K562 (cell line): ENCODE results near the gene GLI3. TPM values are rescaled to one million over a fixed set of nuclear protein-coding genes. Genes with fewer than 3 reads are reported as not detected.

Experiments used
- ATAC-seq: fragments of 200-7000 bp; cut with Tn5 transposase; 3 replicates; pipeline ENCODE4 v1.9.1; 2020; ENCODE audit warnings: moderate library complexity
- BruUV-seq: library from RNA; stranded (reverse); fragments of 400-500 nt; replicated peaks from 2 replicates; lab custom pipeline; 2021; lab: Mats Ljungman, UMichigan
- CTCF ChIA-PET: fragments of 300-600 bp; formaldehyde crosslinking; extraction: SDS; loops from one replicate; lab custom pipeline; 2021; ENCODE audit warnings: low intra/inter-chr PET ratio; lab: Yijun Ruan, JAX
- POLR2A ChIA-PET: fragments of 300-600, 350-650 bp; sonication (Branson Sonifier 250); formaldehyde crosslinking; extraction: SDS; loops from one replicate; lab custom pipeline; 2021; ENCODE audit warnings: antibody characterized with exemption, inconsistent platforms; lab: Yijun Ruan, JAX
- DNase-seq, 4 experiments: peaks; one replicate each; pipeline versions ENCODE4 v3.0.0 to v3.0.0-alpha.2; 2011 to 2018; ENCODE audit warnings: low spot score in 3 of 4, mixed read lengths in 3 of 4; ENCODE audit errors: extremely low read depth in 1 of 4
- FAIRE-seq: peaks from 2 replicates; lab custom pipeline; 2011; peaks lifted over from hg19 to GRCh38; lab: Jason Lieb, UNC
- H2AFZ ChIP-seq: 2 replicates; pipeline ENCODE4 v1.6.0; 2011; ENCODE audit warnings: low read depth, low read length, control low read depth, inconsistent platforms
- H3K27ac ChIP-seq: fragments of 200-600 bp; 3 replicates; pipeline ENCODE4 v1.8.0; 2011; ENCODE audit warnings: low read depth, mild to moderate bottlenecking, control low read depth, inconsistent platforms, low read length, moderate library complexity, mixed read lengths; ENCODE audit errors: extremely low read depth
- H3K27me3 ChIP-seq, 2 experiments: fragments of 300-600 bp in 1 of 2; 2 replicates in 1 of 2; 3 replicates in 1 of 2; pipeline versions ENCODE4 v1.6.0 to v1.8.0; 2011; ENCODE audit warnings: inconsistent platforms in 2 of 2, low read length in 2 of 2, mild to moderate bottlenecking in 1 of 2, mixed read lengths in 1 of 2, moderate library complexity in 1 of 2; ENCODE audit not compliant: control insufficient read depth in 2 of 2, insufficient read depth in 2 of 2
- H3K36me3 ChIP-seq: fragments of 300-600 bp; 3 replicates; pipeline ENCODE4 v1.8.0; 2011; ENCODE audit warnings: mild to moderate bottlenecking, low read length, inconsistent platforms; ENCODE audit not compliant: control insufficient read depth, insufficient read depth
- H3K4me1 ChIP-seq, 2 experiments: fragments of 200-600 bp in 1 of 2; replicated peaks in 1 of 2; 2 replicates in 1 of 2; 3 replicates in 1 of 2; pipeline versions ENCODE4 v1.5.1 to v1.8.0; 2011; ENCODE audit warnings: inconsistent platforms in 2 of 2, low read length in 2 of 2, mild to moderate bottlenecking in 1 of 2, mixed read lengths in 1 of 2, moderate library complexity in 1 of 2; ENCODE audit not compliant: control insufficient read depth in 2 of 2, insufficient read depth in 2 of 2
- H3K4me2 ChIP-seq: 2 replicates; pipeline ENCODE4 v1.6.1; 2011; ENCODE audit warnings: low read length, control low read depth, inconsistent platforms, mixed read lengths; ENCODE audit not compliant: insufficient read depth
- H3K4me3 ChIP-seq: fragments of 200-600 bp; sonication (generic), shearing (Covaris generic); 2 replicates; pipeline ENCODE4 v1.5.1; 2016; ENCODE audit warnings: control low read depth, inconsistent platforms
- H3K79me2 ChIP-seq: fragments of 200-600 bp; 3 replicates; pipeline ENCODE4 v1.8.0; 2011; ENCODE audit warnings: low read length, inconsistent platforms; ENCODE audit not compliant: control insufficient read depth, insufficient read depth
- H3K9ac ChIP-seq, 2 experiments: 2 replicates each; pipeline versions ENCODE4 v1.6.0 to v1.6.1; 2011; ENCODE audit warnings: low read depth in 2 of 2, low read length in 2 of 2, control low read depth in 1 of 2, inconsistent platforms in 1 of 2, mild to moderate bottlenecking in 1 of 2, mixed read lengths in 1 of 2; ENCODE audit not compliant: insufficient read depth in 1 of 2
- H3K9me1 ChIP-seq: one replicate; pipeline ENCODE4 v1.6.0; 2011; ENCODE audit warnings: inconsistent platforms, mild to moderate bottlenecking, low read length, moderate library complexity; ENCODE audit not compliant: control insufficient read depth, insufficient read depth
- H3K9me3 ChIP-seq: replicated peaks from 2 replicates; pipeline ENCODE4 v1.5.1; 2011; ENCODE audit warnings: low read depth, low read length, inconsistent platforms; ENCODE audit not compliant: control insufficient read depth, insufficient read depth
- H4K20me1 ChIP-seq: replicated peaks from 2 replicates; pipeline ENCODE4 v1.6.1; 2011; ENCODE audit warnings: low read length, inconsistent platforms, mixed read lengths; ENCODE audit not compliant: control insufficient read depth, insufficient read depth
- CAMTA2 ChIP-seq: fragments of 250-450 bp; sonication (Bioruptor Pico); conservative IDR thresholded peaks from 2 replicates; pipeline ENCODE4 v1.5.1; 2022
- CREBBP ChIP-seq: IDR thresholded peaks from one replicate; pipeline ENCODE4 v1.6.1; 2012; ENCODE audit warnings: low read depth, mild to moderate bottlenecking, control low read depth, inconsistent platforms, low read length
- CTBP1 ChIP-seq: fragments of 450-650 bp; IDR thresholded peaks from 2 replicates; pipeline ENCODE4 v1.6.1; 2016; ENCODE audit warnings: borderline replicate concordance
- L3MBTL2 ChIP-seq: fragments of 450-650 bp; IDR thresholded peaks from 2 replicates; pipeline ENCODE4 v1.6.1; 2016; ENCODE audit warnings: mild to moderate bottlenecking, moderate library complexity
- PTRF ChIP-seq: fragments of 450-650 bp; IDR thresholded peaks from 2 replicates; pipeline ENCODE4 v1.6.1; 2016; ENCODE audit warnings: mild to moderate bottlenecking, missing genetic modification characterization, missing compliant biosample characterization
- RCOR1 ChIP-seq, 2 experiments: IDR thresholded peaks; 2 replicates each; pipeline ENCODE4 v1.6.1; 2012; ENCODE audit warnings: low read depth in 2 of 2, low read length in 2 of 2, borderline replicate concordance in 1 of 2, improper control_type of control experiment in 1 of 2
- SIN3A ChIP-seq, 2 experiments: fragments of 150-350 bp in 1 of 2; IDR thresholded peaks; 2 replicates each; pipeline ENCODE4 v1.6.1; 2011 to 2016; ENCODE audit warnings: borderline replicate concordance in 2 of 2, low read depth in 2 of 2, low read length in 2 of 2, mild to moderate bottlenecking in 2 of 2, moderate library complexity in 2 of 2; ENCODE audit not compliant: control insufficient read depth in 1 of 2
- ZNF3 ChIP-seq: fragments of 250-450 bp; sonication (Bioruptor Pico); IDR thresholded peaks from 2 replicates; pipeline ENCODE4 v1.5.0; 2021; ENCODE audit warnings: mild to moderate bottlenecking, moderate library complexity
- ZNF311 ChIP-seq: fragments of 250-450 bp; sonication (Bioruptor Pico); IDR thresholded peaks from 2 replicates; pipeline ENCODE4 v1.4.0; 2020; ENCODE audit warnings: mild to moderate bottlenecking, moderate library complexity
- ZNF780A ChIP-seq: fragments of 250-450 bp; sonication (Bioruptor Pico); IDR thresholded peaks from 2 replicates; pipeline ENCODE4 v1.5.0; 2021; ENCODE audit warnings: mild to moderate bottlenecking
- WGBS: fragments of 100-300 bp; shearing (Covaris generic); methylation state at CpG from one replicate; pipeline ENCODE4 v1.1.6; 2016; ENCODE audit warnings: low coverage, mixed read lengths; ENCODE audit not compliant: insufficient coverage; ENCODE audit errors: missing lambda C conversion rate; 5-methylcytosine and 5-hydroxymethylcytosine counted together
- in situ Hi-C: fragments of 300-500 bp; cut with MboI; formaldehyde crosslinking; loops from 4 replicates; pipeline ENCODE4 v1.15.0; 2018; ENCODE audit warnings: inconsistent platforms, mixed read lengths
- intact Hi-C: fragments of 100-400 bp; cut with micrococcal nuclease; formaldehyde crosslinking; loops from 2 replicates; pipeline ENCODE4 v1.14.2; 2022
- polyA plus RNA-seq, 8 experiments: library from polyadenylated mRNA; depleted of rRNA in 4 of 8; stranded (reverse) in 5 of 8; unstranded in 3 of 8; fragments of >200 nt; fragmentation: Nextera tagmentation in 2 of 8; fragmentation: Illumina TruSeq in 1 of 8; extraction: Ambion mirVana in 2 of 8; extraction: Trizol in 1 of 8; gene quantifications; 2 replicates each; pipeline versions ENCODE4 v1.2.1 to v1.2.3, GENCODE V29; 2011 to 2014; ENCODE audit warnings: inconsistent platforms in 1 of 8, missing spikeins in 1 of 8
- total RNA-seq, 7 experiments: library from RNA; depleted of rRNA in 6 of 7; stranded (reverse); fragments of >200 nt in 6 of 7; fragmentation: Illumina TruSeq in 2 of 7; extraction: Trizol in 2 of 7; gene quantifications; 2 replicates each; pipeline versions ENCODE4 v1.2.1 to v1.2.3, GENCODE V29; 2011 to 2021; ENCODE audit warnings: low replicate concordance in 1 of 7
- TF ChIP-seq, protein P1 (sequence below): fragments of 450-650 bp; IDR thresholded peaks from 2 replicates; pipeline ENCODE4 v1.6.1; 2017; ENCODE audit warnings: antibody characterized with exemption, mild to moderate bottlenecking
- TF ChIP-seq, protein P2 (sequence below): IDR thresholded peaks from 2 replicates; pipeline ENCODE4 v1.6.1; 2014; ENCODE audit warnings: antibody characterized with exemption

The GLI3 gene
- total and polyA plus RNA-seq, 9 of the 15 experiments (the other 6 are each of a cell fraction or from before 2014, with no cell fraction given) = 0.01 to 0.18 (median 0.07) TPM; not detected in 6

DNA sequence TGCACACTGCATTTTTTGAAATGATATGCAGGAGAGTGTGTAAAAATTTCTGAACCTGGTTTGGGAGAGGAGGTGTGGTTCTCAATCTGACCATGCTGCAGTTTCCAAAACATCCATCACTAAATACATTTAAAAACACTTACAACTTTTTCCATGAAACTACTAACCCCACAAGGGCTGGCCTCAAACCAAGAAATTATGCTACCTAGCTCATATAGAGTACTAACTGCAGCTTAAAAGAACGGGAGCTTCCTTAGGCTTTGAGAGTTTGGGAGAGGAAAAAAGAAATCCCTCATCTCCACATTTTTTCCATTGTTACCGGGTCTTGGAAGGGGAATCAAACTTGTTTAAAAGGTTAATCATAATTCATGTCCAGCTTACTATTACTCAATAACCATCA lies 214.2 kb downstream of the GLI3 start:
- DNase-seq (no peak), FAIRE-seq (no peak), ATAC-seq (no peak)
- no peaks in the 10 kb centered on the region for H3K4me1 ChIP-seq
- H3K4me2 ChIP-seq = no peak overlapping the region
- no peak overlapping the region for H3K4me3 ChIP-seq
- H3K9ac ChIP-seq = no peak overlapping the region
- intact Hi-C loops (no loop called here), in situ Hi-C loops (no loop called here)
- BruUV-seq = no TSS peak
- H3K9me1 ChIP-seq = no peaks in the 10 kb centered on the region
- POLR2A ChIA-PET = no interaction called here
- H3K27me3 ChIP-seq = peaks cover 2 to 21% of the 10 kb centered on the region in 2 experiments; a peak in 3 of 5 replicates
- H3K9me3 ChIP-seq = no peaks in the 10 kb centered on the region
- CTCF ChIA-PET = no interaction called here
- H4K20me1 ChIP-seq = no peaks in the 10 kb centered on the region
- no peak overlapping the region for H3K27ac ChIP-seq
- H3K36me3 ChIP-seq = no peaks in the 10 kb centered on the region
- TF ChIP-seq CTBP1 (no peak), PTRF (tag) (no peak), CREBBP (no peak), RCOR1 (IDR thresholded peaks at IDR 0.05; ENCODE audit: borderline replicate concordance in 1 of 2, low read depth in 2 of 2, low read length in 2 of 2) (no peak), ZNF780A (CRISPR knock-in tag) (no peak), CAMTA2 (CRISPR knock-in tag) (no peak), ZNF311 (CRISPR knock-in tag) (no peak), L3MBTL2 (no peak), SIN3A (IDR thresholded peaks at IDR 0.05; ENCODE audit: borderline replicate concordance in 2 of 2, control insufficient read depth in 1 of 2, low read depth in 2 of 2, low read length in 2 of 2) (no peak), ZNF3 (CRISPR knock-in tag) (no peak)
- TF ChIP-seq, protein P1, sequence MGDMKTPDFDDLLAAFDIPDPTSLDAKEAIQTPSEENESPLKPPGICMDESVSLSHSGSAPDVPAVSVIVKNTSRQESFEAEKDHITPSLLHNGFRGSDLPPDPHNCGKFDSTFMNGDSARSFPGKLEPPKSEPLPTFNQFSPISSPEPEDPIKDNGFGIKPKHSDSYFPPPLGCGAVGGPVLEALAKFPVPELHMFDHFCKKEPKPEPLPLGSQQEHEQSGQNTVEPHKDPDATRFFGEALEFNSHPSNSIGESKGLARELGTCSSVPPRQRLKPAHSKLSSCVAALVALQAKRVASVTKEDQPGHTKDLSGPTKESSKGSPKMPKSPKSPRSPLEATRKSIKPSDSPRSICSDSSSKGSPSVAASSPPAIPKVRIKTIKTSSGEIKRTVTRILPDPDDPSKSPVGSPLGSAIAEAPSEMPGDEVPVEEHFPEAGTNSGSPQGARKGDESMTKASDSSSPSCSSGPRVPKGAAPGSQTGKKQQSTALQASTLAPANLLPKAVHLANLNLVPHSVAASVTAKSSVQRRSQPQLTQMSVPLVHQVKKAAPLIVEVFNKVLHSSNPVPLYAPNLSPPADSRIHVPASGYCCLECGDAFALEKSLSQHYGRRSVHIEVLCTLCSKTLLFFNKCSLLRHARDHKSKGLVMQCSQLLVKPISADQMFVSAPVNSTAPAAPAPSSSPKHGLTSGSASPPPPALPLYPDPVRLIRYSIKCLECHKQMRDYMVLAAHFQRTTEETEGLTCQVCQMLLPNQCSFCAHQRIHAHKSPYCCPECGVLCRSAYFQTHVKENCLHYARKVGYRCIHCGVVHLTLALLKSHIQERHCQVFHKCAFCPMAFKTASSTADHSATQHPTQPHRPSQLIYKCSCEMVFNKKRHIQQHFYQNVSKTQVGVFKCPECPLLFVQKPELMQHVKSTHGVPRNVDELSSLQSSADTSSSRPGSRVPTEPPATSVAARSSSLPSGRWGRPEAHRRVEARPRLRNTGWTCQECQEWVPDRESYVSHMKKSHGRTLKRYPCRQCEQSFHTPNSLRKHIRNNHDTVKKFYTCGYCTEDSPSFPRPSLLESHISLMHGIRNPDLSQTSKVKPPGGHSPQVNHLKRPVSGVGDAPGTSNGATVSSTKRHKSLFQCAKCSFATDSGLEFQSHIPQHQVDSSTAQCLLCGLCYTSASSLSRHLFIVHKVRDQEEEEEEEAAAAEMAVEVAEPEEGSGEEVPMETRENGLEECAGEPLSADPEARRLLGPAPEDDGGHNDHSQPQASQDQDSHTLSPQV = no peak
- TF ChIP-seq, protein P2, sequence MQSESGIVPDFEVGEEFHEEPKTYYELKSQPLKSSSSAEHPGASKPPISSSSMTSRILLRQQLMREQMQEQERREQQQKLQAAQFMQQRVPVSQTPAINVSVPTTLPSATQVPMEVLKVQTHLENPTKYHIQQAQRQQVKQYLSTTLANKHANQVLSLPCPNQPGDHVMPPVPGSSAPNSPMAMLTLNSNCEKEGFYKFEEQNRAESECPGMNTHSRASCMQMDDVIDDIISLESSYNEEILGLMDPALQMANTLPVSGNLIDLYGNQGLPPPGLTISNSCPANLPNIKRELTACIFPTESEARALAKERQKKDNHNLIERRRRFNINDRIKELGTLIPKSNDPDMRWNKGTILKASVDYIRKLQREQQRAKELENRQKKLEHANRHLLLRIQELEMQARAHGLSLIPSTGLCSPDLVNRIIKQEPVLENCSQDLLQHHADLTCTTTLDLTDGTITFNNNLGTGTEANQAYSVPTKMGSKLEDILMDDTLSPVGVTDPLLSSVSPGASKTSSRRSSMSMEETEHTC = no peak
- 4% methylated on average over 2 of the region's 2 CpGs for WGBS
- no peaks in the 10 kb centered on the region for H3K79me2 ChIP-seq
- H2AFZ ChIP-seq = no peak overlapping the region
